ENCODE data around the gene PSMD7. TPM values are rescaled to one million over a fixed set of nuclear protein-coding genes. Genes with fewer than 3 reads are reported as not detected.

PSMD7 gene
- total RNA-seq, result 137 TPM
- long read RNA-seq, transcript PSMD7-201 (7 exons, 1,670 nt), result major isoform, 166 of 169 reads
- long read RNA-seq, partial matches to known transcripts, result 0 of 169 reads
- long read RNA-seq, other reads (novel, unspliced or antisense), result 3 of 169 reads

- intact Hi-C loops (cut with DNase I), result no loop called here
- ATAC-seq (ENCODE audit: poor library complexity) (peak; percentile 99), DNase-seq (peak; percentile 95)
Measured at GRCh38 chr16:74296432-74297144, at the start of gene PSMD7. Gene PSMD7 (plus strand): TSS chr16:74296814. CDS start chr16:74296915, 101 bp downstream.

DNA sequence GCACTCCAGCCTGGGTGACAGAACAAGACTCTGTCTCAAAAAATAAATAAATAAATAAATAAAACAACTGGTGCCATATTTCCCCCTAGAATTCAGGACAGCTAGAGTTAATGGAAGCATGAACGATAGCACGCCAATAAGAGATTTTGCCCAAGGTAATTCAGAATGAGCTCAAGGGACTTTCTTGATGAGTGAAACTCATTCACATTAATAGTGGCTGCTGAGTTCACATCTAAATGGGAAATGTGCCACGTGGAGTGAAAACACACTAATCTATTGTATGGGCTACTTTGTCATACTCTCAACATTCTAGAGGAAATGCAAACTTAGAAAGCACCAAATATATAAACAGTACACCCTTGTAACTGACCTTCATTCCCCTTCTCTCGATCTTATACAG, 47.4 kb upstream of the PSMD7 start:
- DNase-seq (no peak), ATAC-seq (ENCODE audit: poor library complexity) (no peak)
- intact Hi-C loops (cut with DNase I), result no loop called here

- no peak for ATAC-seq (ENCODE audit: poor library complexity)
- intact Hi-C loops (cut with DNase I), result no loop called here
- DNase-seq, result no peak
Measured at GRCh38 chr16:74249846-74250245, 46.8 kb upstream of the PSMD7 start.

DNA sequence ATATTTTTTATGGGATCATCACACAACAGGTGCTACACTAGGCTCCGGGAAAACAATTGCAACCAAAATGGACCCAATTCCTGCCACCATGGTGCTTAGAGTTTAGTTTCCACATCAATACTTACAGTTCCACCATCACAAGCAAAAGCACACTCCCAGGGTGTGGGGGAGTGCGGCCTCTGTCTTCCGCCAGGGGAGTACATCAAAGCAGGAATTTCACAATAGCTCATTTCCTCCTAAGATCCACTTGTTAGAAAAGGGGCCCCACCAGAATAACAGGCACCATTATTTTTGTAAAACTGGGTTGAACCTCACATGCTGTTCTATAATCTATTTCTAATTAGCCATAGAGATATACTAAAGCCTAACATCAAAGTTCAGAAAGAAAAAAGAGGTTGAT, 44.3 kb upstream of the PSMD7 start:
- intact Hi-C loops (cut with DNase I), result no loop called here
- DNase-seq (no peak), ATAC-seq (ENCODE audit: poor library complexity) (no peak)

DNA sequence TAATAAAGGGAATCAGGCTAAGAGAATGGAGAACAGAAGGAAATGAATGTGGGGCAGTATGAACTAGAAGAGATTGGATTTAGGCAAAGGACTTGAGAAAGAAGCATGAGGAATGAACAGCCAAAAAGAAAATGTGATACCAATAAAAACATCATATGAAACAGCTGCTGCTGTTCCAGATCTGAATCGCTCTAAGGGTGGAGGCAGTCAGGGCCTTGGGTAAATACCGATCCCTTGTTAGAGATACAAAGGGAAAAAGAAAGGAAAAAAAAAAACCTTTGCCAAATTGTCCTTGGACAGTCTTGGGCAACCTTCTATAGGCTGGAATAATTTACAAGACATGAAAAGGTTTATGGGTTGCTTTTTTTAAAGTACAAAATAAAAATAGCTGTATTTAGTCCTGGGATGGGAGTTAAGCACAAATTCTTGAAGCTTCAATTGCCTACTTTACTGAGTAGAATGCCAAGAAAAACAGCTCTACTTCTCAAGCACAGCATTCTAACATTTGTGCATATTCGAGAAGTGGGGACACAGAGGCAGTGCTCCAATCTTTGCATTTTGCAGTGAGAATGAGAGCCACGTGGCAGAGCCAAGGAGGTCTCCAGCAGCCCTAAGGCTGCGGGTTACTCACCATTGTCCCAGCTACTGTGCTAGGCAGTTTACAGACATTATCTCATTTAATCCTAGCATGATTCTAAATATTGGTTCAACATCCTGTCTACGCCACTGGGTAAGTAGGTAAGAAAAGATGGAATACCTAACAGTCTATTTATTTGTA, 43.3 kb upstream of the PSMD7 start:
- no peak for DNase-seq
- intact Hi-C loops (cut with DNase I), result no loop called here
- no peak for ATAC-seq (ENCODE audit: poor library complexity)

DNA sequence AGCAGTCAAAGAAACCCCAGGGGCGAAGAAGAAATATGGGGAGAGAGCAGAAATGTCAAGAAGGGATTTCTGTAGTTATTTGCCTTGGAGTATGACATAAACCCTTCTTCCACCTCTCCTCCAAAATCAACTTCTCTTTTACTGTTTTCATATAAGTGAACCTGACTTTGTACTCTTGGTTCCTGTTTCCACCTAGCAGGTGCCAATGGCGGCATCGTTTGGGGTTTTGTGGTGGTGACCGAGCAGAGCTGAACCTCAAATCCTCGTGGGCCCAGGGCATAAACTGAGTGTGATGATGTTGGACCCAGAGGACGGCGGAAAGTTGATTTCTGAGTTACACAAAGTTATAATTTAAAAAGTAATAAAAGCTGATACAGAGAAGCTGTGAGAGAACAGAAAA, 39.6 kb upstream of the PSMD7 start:
- ATAC-seq (ENCODE audit: poor library complexity), result no peak
- intact Hi-C loops (cut with DNase I), result no loop called here
- no peak for DNase-seq

GRCh38 chr16:74261068-74261467, 35.5 kb upstream of the PSMD7 start:
- intact Hi-C loops (cut with DNase I), result no loop called here
- no peak for ATAC-seq (ENCODE audit: poor library complexity)
- DNase-seq, result no peak

- ATAC-seq (ENCODE audit: poor library complexity) (no peak), DNase-seq (no peak)
- intact Hi-C loops (cut with DNase I), result no loop called here
Measured at GRCh38 chr16:74264811-74265210, 31.8 kb upstream of the PSMD7 start.

DNA sequence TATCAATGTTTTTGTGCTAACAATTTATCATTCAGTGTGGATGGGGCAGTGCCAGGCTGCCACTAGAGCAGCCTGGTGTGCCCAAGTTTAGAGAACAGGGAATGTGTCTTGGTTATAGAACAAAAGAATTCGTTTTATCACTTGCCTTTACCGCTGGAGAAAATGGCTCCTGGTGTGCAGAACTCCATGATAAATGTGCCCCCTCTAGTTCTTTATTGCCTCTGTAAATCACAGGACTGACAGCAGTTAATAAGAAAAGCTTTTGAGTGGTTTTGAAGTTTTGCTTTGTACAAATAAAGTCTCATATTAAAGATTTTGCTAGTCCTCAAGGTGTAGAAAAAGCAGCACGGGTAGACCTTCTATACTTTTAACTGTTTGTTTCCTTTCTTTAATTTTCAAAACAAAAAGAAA, 28.2 kb upstream of the PSMD7 start:
- no peak for DNase-seq
- ATAC-seq (ENCODE audit: poor library complexity), result no peak
- intact Hi-C loops (cut with DNase I), result no loop called here

DNA sequence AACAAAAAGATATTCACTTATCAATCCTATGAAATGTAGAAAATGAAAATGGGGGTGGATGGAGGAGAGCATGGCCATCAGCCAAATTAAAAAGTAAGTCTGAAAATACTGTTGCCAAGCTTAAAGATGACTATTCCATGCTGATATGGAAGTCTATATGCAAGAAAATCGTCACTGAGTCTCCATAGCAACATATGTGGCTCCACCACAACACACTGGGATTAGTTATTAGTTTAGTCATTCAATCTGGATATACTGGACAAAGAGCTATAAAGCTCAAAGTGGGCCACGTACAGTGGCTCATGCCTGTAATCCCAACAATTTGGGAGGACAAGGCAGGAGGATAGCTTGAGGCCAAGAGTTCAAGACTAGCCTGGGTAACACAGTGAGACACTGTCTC, 24.7 kb upstream of the PSMD7 start:
- no peak for DNase-seq
- no peak for ATAC-seq (ENCODE audit: poor library complexity)
- intact Hi-C loops (cut with DNase I), result no loop called here

GRCh38 chr16:74275031-74275636, 21.5 kb upstream of the PSMD7 start:
- intact Hi-C loops (cut with DNase I), result no loop called here
- ATAC-seq (ENCODE audit: poor library complexity) (no peak), DNase-seq (no peak)

- intact Hi-C loops (cut with DNase I), result no loop called here
- ATAC-seq (ENCODE audit: poor library complexity) (no peak), DNase-seq (no peak)
Measured at GRCh38 chr16:74275711-74276110, 20.9 kb upstream of the PSMD7 start.

GRCh38 chr16:74277974-74278373, 18.6 kb upstream of the PSMD7 start:
- DNase-seq (no peak), ATAC-seq (ENCODE audit: poor library complexity) (no peak)
- intact Hi-C loops (cut with DNase I), result no loop called here

GRCh38 chr16:74279266-74279665, 17.3 kb upstream of the PSMD7 start:
- no peak for DNase-seq
- ATAC-seq (ENCODE audit: poor library complexity), result no peak
- intact Hi-C loops (cut with DNase I), result no loop called here

DNA sequence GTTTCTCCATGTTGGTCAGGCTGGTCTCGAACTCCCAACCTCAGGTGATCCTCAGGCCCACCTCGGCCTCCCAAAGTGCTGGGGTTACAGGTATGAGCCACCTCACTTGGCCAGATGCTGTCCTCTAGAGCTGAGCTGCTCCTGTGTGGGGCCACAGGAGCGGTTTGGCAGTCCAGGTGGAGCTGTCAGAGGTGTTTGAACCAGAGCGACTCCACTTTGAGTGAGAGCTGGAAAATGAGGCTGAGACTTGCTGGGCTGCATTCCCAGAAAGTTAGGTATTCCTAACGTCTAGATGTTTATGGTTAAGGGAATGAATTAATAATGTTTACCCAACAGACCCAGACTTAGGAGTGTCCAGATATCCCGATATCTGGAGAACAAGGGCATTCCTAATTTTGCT, 16.8 kb upstream of the PSMD7 start:
- intact Hi-C loops (cut with DNase I), result no loop called here
- ATAC-seq (ENCODE audit: poor library complexity) (no peak), DNase-seq (no peak)

DNA sequence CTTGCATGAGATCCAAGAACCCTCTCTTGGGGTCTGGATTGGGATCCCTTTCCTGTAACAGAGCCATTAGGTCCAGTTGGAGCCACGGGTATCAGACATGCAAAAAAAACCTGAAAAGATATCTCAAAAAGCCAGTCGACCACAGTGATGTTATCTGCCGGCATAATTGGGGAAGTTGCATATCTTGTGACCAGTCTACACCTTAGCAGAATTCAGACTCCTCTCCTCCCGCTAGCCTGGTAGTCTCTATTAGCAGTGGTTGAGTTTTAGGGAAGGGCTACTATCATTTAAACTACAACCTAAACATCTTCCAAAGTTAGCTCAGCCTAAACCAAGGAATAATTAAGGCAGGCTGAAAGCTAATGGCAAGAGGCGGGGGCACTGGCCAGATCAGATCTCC, 16.2 kb upstream of the PSMD7 start:
- no peak for ATAC-seq (ENCODE audit: poor library complexity)
- intact Hi-C loops (cut with DNase I), result no loop called here

DNA sequence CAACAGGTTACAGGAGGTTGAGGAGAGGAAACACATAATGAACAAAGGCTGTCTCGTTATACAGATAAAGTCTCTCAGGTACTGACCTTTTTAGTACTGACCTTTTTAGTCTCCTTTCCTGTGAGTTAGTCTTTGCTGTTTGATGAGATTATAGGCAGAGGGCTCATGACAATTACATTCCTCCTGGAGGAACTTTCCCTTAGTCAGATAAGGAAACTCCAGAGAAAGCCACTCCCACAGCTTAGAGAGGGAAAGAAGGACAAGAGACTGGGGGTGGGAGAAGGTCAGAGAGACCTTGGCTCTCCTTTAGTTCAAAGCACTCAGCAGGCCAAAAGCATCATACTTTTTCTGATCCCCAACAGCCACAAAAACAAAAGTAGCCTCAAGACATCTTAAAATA, 15.3 kb upstream of the PSMD7 start:
- ATAC-seq (ENCODE audit: poor library complexity) (no peak), DNase-seq (no peak)
- intact Hi-C loops (cut with DNase I), result no loop called here

More for the DNA sequence above, 16.2 kb upstream of the PSMD7 start:
- no peak for DNase-seq

GRCh38 chr16:74283716-74284115, 12.9 kb upstream of the PSMD7 start:
- intact Hi-C loops (cut with DNase I), result no loop called here
- DNase-seq (no peak), ATAC-seq (ENCODE audit: poor library complexity) (no peak)

- intact Hi-C loops (cut with DNase I), result no loop called here
- no peak for DNase-seq
- ATAC-seq (ENCODE audit: poor library complexity), result no peak
Measured at GRCh38 chr16:74288065-74288464, 8.5 kb upstream of the PSMD7 start.

DNA sequence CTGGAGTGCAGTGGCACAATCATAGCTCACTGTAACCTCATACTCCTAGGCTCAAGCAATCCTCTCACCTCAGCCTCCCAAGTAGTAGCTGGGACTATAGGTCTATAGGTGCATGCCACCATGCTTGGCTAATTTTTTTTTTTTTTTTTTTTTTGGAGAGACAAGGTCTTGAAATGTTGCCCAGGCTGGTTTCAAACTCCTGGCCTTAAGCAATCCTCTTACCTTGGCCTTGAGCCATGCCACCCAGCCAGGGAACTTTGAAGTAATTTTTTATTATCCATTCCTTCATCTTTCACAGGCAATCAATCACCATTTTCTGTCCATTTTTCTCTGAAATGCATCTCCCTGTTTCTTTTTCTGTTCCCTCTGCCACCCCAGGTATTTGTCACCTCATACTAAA, 6.3 kb upstream of the PSMD7 start:
- intact Hi-C loops (cut with DNase I), result no loop called here
- DNase-seq (no peak), ATAC-seq (ENCODE audit: poor library complexity) (no peak)
